ENCODE results near the gene ZNF512B.
"Not testable (repeated sequence)": the region's sequence is repeated elsewhere in the genome, so short reads cannot be mapped to it uniquely, and the experiment has no call there.

Gene ZNF512B

DNA sequence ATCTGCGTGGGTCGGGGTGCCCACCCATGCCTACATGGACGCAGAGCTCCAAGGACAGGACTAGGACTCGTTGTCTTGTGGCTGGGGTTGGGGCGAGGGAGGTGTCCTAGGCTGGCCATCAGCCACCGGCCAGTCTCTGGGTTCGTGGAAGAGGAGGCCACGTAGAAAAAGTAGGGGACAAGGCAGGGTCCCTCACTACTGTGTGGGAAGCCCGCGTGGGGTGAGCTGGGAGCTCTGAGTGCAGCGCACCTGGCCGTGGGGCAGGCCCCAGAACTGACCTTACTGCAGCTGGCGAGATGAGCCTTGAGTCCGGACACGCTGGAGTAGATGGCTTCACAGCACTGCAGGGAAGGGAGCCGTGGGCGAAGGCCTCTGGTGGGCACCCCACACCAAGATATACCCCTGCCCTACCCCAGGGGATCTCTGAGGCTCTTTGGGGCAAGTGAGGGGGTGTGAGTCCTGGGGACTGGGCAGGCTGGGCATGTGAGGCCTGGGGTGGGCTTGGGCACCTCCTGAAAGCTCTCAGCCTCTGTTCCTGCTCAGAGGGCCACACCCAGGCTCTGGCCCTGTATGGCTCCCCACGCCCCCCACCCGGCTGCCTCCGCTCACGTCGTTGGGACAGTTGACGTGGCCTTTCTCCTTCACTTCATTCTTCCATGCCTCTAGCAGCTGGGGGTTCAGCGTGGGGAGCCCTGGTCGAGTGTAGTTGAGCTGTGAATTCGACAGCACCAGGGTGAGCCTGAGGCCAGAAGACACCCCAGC lies 7.9 kb downstream of the ZNF512B start:
- no peak for DNase-seq

DNA sequence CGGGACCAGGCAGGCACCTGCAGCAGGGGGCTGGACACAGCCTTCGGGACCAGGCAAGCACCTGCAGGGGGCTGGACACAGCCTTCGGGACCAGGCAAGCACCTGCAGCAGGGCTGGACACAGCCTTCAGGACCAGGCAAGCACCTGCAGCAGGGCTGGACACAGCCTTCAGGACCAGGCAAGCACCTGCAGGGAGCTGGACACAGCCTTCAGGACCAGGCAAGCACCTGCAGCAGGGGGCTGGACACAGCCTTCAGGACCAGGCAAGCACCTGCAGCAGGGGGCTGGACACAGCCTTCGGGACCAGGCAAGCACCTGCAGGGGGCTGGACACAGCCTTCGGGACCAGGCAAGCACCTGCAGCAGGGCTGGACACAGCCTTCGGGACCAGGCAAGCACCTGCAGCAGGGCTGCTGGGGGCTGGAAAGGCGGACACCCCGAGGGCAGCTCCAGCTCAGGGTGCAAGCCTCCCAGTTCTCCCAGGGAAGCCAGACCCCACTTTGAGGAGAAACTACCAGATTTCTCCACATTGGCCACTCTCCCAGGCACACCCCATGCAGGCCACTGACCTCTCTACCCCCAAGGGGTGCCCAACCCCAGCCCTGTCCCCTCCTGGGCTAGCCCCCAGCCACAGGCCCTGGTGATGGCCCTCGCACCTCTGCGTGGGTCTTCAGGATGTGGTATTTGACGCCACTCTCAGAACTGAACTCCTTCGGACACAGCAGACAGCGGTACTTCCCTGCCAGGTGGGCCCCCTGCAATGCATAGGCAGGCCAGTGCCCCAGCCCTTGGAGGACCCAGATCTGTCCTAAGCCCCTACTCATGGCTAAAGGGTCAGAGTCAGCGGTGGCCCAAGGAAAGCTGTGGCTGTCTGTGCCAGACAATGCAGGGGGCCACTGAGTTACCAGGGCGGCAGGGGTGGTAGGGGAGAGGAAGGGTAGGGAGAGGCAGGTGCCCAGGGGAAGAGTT lies 8.8 kb downstream of the ZNF512B start:
- not testable (repeated sequence) for DNase-seq

- no peak for DNase-seq
Observed at GRCh38 chr20:63959699-63960075, 10.0 kb downstream of the ZNF512B start.

- DNase-seq, result no peak
Observed at GRCh38 chr20:63958964-63959698, 10.6 kb downstream of the ZNF512B start.

DNA sequence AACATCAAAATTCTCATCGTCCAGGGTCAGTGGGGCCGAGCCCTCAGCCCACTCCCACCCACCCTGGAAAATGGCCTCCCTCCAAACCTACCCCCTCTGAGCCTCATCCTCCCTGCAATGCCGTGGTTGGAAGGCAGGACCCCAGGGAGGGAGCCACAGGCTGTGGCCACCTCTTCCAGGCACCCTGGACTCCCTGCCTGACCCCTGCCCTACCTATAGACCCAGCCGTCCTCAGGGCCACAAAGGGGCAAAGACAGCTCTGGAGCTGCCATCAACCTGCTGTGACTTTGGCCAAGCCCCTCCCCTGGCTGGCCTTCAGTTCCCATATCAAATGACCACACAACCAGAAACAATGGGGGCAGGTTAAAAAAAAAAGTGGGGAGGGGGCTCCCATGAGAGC lies 11.3 kb downstream of the ZNF512B start:
- no peak for DNase-seq

GRCh38 chr20:63957690-63958441 lies 11.9 kb downstream of the ZNF512B start:
- DNase-seq, result no peak

- peak; percentile 84 for DNase-seq
Observed at GRCh38 chr20:63957004-63957689, 12.6 kb downstream of the ZNF512B start.

GRCh38 chr20:63956664-63957003 lies 13.1 kb downstream of the ZNF512B start:
- DNase-seq, result no peak

GRCh38 chr20:63955827-63956663 lies 13.7 kb downstream of the ZNF512B start, which contains the start of gene UCKL1:
TSS of gene UCKL1 (minus strand) at chr20:63956416. CDS start at chr20:63956372, 44 bp downstream.
- DNase-seq, result peak; percentile 93

GRCh38 chr20:63955281-63955826 lies 14.4 kb downstream of the ZNF512B start:
- DNase-seq, result peak; percentile 58

DNA sequence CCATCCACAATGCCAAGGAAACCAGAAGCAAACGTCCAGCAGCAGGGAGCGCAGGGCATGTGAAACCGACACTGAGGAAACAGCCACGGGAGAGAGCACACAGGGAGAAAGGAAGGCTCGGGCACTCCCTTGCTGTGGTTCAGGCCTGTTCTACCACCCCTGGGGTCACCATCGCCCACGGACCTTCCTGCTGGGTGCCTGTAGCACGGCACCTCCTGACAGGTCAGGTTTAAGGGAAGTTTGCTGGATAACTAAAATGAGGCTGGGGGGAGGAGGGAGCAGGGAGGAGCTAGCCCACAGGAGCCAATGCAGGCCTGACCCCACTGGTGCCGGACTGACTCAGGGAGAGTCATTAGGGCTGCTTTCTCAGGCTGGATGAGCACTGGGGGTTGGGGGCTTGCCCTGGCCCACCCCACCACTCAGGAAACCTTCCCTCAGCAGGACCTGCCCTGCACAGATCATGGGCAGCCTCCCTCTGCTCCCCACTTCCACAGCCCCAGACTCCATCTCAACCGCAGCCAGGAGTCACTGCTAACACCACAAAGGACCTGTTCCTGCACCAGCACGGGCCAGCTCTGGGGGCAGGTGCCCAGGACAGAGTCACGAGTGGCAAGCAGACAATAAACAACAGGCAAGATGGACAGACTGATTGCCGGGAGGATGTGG lies 15.8 kb downstream of the ZNF512B start:
- no peak for DNase-seq

- no peak for DNase-seq
Observed at GRCh38 chr20:63952769-63953168, 17.0 kb downstream of the ZNF512B start.

DNA sequence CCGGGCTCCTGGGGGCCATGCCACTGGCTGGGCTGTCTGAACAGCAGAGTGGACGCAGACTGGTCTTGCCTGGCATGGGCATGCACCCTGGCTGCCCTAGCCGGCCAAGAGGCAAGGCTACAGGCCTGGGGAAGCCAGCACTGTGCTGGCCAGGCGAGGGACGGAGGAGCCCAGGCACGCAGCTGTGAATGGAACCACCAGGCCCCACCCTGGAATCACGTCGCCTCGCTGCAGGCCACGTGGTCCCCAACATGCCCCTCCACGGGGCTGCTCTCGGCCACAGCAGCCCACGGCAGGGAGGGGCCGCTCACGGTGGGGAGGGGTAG lies 17.6 kb downstream of the ZNF512B start:
- DNase-seq, result no peak

DNA sequence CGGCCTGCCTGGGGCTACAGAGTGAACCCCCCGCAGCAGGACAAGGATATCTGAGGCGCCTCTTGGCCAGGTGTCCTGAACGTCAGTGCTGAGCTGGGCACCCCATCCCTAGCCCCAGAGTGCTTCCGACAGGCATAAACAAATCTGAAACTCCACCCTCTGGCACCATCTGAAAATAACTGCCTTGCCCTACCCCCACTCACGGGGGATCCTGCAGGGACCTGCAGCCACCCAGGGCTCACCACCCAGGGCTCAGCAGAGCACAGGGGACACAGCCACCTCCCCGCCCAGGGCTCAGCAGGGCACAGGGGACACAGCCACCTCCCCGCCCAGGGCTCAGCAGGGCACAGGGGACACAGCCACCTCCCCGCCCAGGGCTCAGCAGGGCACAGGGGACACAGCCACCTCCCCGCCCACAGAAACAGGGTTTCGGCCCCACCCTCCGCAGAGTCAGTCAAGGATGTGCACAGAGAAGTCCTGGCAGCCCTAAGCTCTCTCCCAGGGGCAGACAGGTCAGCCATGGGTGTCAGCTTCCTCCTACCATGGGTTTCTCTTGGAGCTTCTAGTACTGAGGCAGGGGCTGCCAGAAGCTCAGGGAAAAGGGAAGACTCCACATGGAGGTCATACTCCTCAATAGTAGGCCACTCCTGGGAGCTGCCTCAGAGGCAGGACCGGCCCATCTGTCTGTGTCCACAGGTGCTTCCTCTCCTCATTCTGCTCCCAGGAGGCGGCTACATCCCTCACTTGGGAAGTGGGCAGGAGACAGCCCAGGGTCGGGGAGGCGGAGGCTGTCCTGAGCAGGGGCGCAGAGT lies 18.1 kb downstream of the ZNF512B start:
- no peak for DNase-seq

DNA sequence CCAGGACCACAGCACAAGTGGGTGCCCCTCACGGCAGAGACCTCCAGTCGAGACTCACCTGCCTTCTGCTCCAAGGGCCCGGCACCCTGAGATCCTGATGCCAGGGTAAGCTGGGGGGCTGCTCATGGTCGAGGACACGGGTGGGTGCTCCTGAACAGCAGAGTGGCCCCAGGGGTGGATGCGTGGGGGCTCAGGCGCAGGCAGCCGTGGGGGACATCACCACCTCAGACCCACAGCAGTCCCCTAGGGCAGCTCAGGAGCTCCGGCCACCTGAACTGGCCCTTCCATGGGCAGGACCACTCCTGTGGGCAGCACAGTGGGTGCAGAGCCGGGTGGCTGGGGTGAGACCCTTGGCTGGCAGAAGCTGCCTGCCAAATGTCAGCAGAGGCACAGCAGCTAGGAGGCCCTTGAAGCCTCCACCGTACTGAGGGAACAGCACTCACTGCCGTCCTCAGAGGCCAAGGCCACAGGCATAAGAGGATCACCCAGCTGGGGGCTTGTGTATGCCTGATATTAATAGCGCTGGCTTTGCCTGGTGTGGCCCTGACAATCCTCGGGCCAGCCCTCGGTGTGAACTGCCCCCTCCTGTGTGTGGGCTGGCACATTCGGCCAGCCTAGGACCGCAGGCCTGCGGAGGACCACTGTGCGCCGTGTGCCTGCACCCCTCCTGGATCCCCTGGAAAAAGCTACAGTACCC lies 18.9 kb downstream of the ZNF512B start:
- no peak for DNase-seq

DNA sequence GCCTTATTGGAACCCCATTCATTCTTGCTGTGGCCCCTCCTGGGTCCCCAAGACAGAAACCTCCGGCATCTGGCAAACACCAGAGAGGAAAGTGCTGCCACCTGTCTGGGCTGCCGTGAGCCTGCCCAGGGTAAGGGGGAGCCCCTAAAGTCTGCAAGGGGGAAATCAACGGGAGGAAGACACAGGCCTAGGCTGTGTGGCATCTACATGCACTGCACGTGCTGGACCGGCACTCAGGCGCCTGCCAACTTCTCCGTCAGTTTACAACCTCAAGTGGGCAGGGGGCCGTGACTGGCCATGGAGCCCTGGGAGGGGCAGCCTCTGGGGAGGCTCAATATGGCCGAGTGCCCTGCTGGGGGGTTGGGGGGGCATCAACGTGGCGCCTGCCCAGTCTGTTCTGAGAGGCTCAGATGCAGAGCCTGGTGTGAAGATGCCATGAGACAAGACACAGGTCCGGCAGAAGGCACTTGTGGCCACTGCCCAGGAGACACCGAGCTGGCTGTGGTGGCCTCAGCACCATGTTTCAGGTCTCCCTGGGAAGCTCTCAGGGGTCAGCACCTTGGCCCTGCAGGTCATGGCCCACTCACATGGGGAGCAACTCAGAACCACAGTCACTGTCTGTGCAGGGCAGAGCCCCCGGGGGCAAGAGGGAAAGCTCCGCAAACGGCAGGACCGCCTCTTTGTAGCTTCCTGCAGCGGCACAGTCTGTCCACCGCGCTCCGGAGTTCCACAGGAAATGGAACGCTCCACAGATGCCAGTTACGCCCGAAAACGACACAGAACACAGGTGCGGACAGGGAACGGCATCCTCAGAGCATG lies 21.9 kb downstream of the ZNF512B start:
- DNase-seq, result peak; percentile 51

DNA sequence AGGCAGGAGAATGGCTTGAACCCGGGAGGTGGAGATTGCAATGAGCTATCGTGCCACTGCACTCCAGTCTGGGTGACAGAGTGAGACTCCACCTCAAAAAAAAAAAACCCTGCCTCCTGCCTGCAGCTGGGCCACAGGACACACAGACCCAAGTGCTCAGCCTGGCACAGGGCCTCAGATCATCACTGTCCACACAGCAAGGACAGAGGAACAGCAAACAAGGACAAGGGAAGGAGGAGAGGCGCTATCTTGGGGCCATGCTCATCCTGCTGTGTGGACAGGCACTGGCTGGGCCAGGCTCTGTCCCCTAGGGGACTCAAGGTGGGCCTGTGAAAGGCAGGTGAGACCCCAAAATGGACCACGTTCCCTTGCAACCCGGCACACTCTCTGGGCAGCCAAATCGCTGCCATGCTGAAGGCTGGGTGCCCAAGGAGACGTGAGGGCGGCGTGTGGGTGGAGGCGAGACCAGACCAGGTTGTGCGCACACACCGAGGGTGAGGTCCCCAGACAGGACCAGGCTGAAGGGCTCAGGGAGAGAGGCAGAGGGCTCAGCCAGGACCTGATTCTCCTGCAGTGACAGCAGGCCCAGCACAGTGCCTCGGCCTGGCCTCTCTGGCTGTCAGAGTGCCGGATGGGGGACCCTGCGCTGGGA lies 22.6 kb downstream of the ZNF512B start:
- DNase-seq, result no peak
